ENCODE data around the gene ANKRD42.
"Not testable (repeated sequence)": the region's sequence is repeated elsewhere in the genome, so short reads cannot be mapped to it uniquely, and the experiment has no call there.

DNA sequence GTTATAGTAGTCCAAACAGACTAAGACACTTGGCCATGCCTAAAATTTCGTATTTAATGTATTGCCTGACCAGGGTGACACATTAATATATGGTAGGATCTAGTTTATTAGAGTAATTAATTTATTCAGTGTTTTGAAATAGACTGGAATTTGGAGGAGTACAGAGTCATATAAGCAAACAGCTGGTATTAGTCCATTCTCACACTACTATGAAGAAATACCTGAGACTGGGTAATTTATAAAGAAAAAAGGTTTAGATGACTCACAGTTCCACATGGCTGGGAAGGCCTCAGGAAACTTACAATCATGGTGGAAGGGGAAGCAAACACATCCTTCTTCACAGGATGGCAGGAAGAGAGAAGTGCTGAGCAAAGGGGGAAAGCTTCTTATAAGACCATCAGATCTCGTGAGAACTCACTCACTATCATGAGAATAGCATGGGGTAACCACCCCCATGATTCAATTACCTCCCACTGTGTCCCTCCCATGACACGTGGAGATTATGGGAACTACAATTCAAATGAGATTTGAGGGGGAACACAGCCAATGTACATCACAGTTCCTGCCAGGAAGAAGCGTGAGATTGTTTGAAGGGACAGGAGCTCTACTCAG lies 13.4 kb downstream of the ANKRD42 start:
- not testable (repeated sequence) for TF ChIP-seq POLR2A (IDR thresholded peaks at IDR 0.05)
- TF ChIP-seq, protein P1, sequence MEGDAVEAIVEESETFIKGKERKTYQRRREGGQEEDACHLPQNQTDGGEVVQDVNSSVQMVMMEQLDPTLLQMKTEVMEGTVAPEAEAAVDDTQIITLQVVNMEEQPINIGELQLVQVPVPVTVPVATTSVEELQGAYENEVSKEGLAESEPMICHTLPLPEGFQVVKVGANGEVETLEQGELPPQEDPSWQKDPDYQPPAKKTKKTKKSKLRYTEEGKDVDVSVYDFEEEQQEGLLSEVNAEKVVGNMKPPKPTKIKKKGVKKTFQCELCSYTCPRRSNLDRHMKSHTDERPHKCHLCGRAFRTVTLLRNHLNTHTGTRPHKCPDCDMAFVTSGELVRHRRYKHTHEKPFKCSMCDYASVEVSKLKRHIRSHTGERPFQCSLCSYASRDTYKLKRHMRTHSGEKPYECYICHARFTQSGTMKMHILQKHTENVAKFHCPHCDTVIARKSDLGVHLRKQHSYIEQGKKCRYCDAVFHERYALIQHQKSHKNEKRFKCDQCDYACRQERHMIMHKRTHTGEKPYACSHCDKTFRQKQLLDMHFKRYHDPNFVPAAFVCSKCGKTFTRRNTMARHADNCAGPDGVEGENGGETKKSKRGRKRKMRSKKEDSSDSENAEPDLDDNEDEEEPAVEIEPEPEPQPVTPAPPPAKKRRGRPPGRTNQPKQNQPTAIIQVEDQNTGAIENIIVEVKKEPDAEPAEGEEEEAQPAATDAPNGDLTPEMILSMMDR (IDR thresholded peaks at IDR 0.05) = not testable (repeated sequence)

Data from heart left ventricle (tissue), 13 donors.